Liver (tissue), 9 donors: Measurements from ENCODE around the gene DNAJC25. TPM values are rescaled to one million over a fixed set of nuclear protein-coding genes. Genes with fewer than 3 reads are reported as not detected.

ENCODE experiments used
- DNase-seq: peaks from one replicate; pipeline ENCODE4 v3.0.0-alpha.2; 2017; ENCODE audit warnings: low spot score
- H3K27ac ChIP-seq, 2 donors: one replicate each; pipeline ENCODE4 v1.7.0; 2013; ENCODE audit warnings: inconsistent platforms in 2 of 2, low read length in 2 of 2, control low read depth in 1 of 2, low read depth in 1 of 2, mild to moderate bottlenecking in 1 of 2
- H3K27me3 ChIP-seq, 4 donors: one replicate each; pipeline versions ENCODE4 v1.6.1 to v1.7.0; 2013; ENCODE audit warnings: low read length in 3 of 4, inconsistent platforms in 1 of 4, mild to moderate bottlenecking in 1 of 4, moderate library complexity in 1 of 4; ENCODE audit not compliant: control insufficient read depth in 4 of 4, insufficient read depth in 4 of 4
- H3K36me3 ChIP-seq, 4 donors: one replicate each; pipeline versions ENCODE4 v1.6.1 to v1.7.0; 2013; ENCODE audit warnings: low read length in 3 of 4, mild to moderate bottlenecking in 3 of 4, low read depth in 1 of 4, moderate library complexity in 1 of 4; ENCODE audit not compliant: control insufficient read depth in 4 of 4, insufficient read depth in 3 of 4
- H3K4me1 ChIP-seq, 4 donors: one replicate each; pipeline versions ENCODE4 v1.6.1 to v1.7.0; 2013; ENCODE audit warnings: low read length in 3 of 4, mild to moderate bottlenecking in 3 of 4, moderate library complexity in 1 of 4; ENCODE audit not compliant: control insufficient read depth in 4 of 4, insufficient read depth in 4 of 4
- H3K4me3 ChIP-seq, 3 donors: one replicate each; pipeline versions ENCODE4 v1.6.1 to v1.7.0; 2013; ENCODE audit warnings: low read length in 3 of 3, control low read depth in 1 of 3, low read depth in 1 of 3, mild to moderate bottlenecking in 1 of 3
- H3K9ac ChIP-seq, 2 donors: one replicate each; pipeline ENCODE4 v1.7.0; 2013; ENCODE audit warnings: low read length in 2 of 2, mild to moderate bottlenecking in 2 of 2, moderate library complexity in 2 of 2, control low read depth in 1 of 2, low read depth in 1 of 2
- H3K9me3 ChIP-seq, 4 donors: one replicate each; pipeline versions ENCODE4 v1.6.1 to v1.7.0; 2013; ENCODE audit warnings: low read length in 3 of 4; ENCODE audit not compliant: control insufficient read depth in 4 of 4
- EGR1 ChIP-seq, 2 donors: IDR thresholded peaks; 2 replicates each; pipeline ENCODE4 v1.6.1; 2016 to 2018; ENCODE audit warnings: antibody characterized with exemption in 2 of 2, low read depth in 2 of 2
- FOXA2 ChIP-seq: IDR thresholded peaks from 2 replicates; pipeline ENCODE4 v1.6.1; 2016; ENCODE audit warnings: antibody characterized with exemption
- GABPA ChIP-seq, 2 donors: IDR thresholded peaks in 1 of 2; conservative IDR thresholded peaks in 1 of 2; 2 replicates each; pipeline ENCODE4 v1.6.1; 2016; ENCODE audit warnings: antibody characterized with exemption in 2 of 2, mild to moderate bottlenecking in 1 of 2, moderate library complexity in 1 of 2
- HNF4A ChIP-seq, 2 donors: conservative IDR thresholded peaks; 2 replicates each; pipeline ENCODE4 v1.6.1; 2016; ENCODE audit warnings: antibody characterized with exemption in 2 of 2, mild to moderate bottlenecking in 2 of 2
- HNF4G ChIP-seq: IDR thresholded peaks from 2 replicates; pipeline ENCODE4 v1.6.1; 2016; ENCODE audit warnings: antibody characterized with exemption
- JUND ChIP-seq, 2 donors: IDR thresholded peaks; 2 replicates each; pipeline ENCODE4 v1.6.1; 2016; ENCODE audit warnings: antibody characterized with exemption in 2 of 2
- NR2F2 ChIP-seq: IDR thresholded peaks from 2 replicates; pipeline ENCODE4 v1.6.1; 2016; ENCODE audit warnings: antibody characterized with exemption
- RXRA ChIP-seq, 2 donors: IDR thresholded peaks; 2 replicates each; pipeline ENCODE4 v1.6.1; 2017 to 2018; ENCODE audit warnings: antibody characterized with exemption in 2 of 2, mild to moderate bottlenecking in 1 of 2
- SP1 ChIP-seq: IDR thresholded peaks from 2 replicates; pipeline ENCODE4 v1.6.1; 2018; ENCODE audit warnings: antibody characterized with exemption, mild to moderate bottlenecking
- TAF1 ChIP-seq: conservative IDR thresholded peaks from 2 replicates; pipeline ENCODE4 v1.6.1; 2016; ENCODE audit warnings: antibody characterized with exemption, mild to moderate bottlenecking
- YY1 ChIP-seq: IDR thresholded peaks from 2 replicates; pipeline ENCODE4 v1.6.1; 2016; ENCODE audit warnings: antibody characterized with exemption, mild to moderate bottlenecking
- WGBS: extraction: QIAGEN DNeasy Blood & Tissue Kit; methylation state at CpG from one replicate; pipeline ENCODE4 v1.1.7; 2013; 5-methylcytosine and 5-hydroxymethylcytosine counted together
- polyA plus RNA-seq, 2 donors: library from polyadenylated mRNA; stranded (reverse) in 1 of 2; unstranded in 1 of 2; fragments of 200-250 nt in 1 of 2; fragments of >200 nt in 1 of 2; fragmentation: Nextera tagmentation in 1 of 2; extraction: Ambion mirVana in 1 of 2; gene quantifications; one replicate each; pipeline versions ENCODE4 v1.2.1 to v1.2.3, GENCODE V29; 2013 to 2015
- total RNA-seq, 2 donors: library from RNA; depleted of rRNA; stranded (reverse); fragments of >200 nt; gene quantifications; one replicate each; pipeline ENCODE4 v1.2.3, GENCODE V29; 2014
- TF ChIP-seq, protein P1 (sequence below): IDR thresholded peaks from 2 replicates; pipeline ENCODE4 v1.6.1; 2016; ENCODE audit warnings: antibody characterized with exemption
- TF ChIP-seq, protein P2 (sequence below): IDR thresholded peaks from 2 replicates; pipeline ENCODE4 v1.6.1; 2016; ENCODE audit warnings: antibody characterized with exemption
- TF ChIP-seq, protein P3 (sequence below): IDR thresholded peaks from 2 replicates; pipeline ENCODE4 v1.6.1; 2016; ENCODE audit warnings: antibody characterized with exemption, mild to moderate bottlenecking
- donor health status: healthy.
- donor health status: healthy.
- donor health status: healthy.
- donor health status: healthy.
- donor health status: healthy.

DNAJC25 gene
- total and polyA plus RNA-seq, 4 donors = 9.3 to 17.8 (median 15.3) TPM

DNA sequence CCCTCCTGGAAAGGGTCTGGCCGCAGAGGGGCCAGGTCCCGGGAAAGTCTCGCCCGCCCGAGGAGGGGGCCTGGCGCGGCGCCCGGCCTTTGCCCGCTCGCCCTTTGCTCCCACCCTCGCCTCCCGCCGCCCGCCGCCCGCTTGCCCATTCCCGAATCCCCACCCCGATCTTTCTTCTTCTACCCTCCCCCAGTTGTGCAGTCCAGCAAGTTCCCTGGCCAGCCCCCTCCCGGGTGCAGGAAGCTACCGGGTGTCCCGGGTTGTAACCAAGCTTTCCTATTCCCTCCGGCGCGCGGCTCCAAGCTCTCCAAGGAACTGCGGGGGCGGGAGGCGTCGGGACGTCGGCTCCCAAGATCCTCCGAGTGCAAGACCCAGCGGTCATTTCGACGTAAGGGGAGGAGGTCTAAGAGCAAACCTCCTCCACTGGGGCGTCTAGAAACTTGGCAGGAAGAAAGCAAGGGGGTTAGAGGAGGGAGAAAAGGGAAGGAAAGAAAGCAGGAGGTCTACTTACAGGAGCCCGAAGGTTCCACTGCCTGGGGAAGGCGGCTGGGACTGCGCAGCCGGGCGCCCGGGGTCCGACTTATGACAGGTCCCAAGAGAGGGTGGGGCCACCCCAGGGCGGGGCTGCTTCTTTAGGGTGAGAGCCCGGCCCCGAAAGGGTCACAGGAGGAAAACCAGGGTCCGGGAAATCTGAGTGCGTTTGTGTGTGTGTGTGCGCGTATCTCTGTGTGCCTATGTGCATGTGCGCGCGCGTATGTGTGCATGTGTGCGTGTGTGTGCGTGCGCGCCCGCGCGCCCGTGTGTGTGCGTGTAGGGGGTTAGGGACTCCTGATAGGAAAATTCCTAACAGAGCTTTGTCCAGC lies 31.8 kb upstream of the DNAJC25 start, which contains the start of gene PTGR1 (continued):
- TF ChIP-seq HNF4G = peak; percentile 28

DNA sequence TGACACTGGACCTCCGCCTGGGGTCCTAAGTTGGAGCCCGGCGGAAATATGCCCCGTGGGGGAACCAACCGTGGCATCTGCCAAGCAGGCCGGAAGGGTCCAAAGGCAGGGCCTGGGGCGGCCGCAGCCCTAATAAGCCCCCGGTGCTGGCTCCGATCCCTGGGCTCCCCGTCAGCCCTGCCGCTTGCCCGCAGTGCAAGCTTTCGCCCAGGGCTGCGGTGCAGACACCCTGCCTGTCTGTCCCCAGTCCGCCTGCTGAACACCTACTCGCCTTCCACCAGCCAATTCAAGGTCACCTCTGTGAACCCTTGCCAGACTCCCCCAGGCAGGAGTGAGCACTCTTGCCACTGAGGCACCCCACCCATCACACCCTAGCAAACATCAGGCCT lies 31.2 kb upstream of the DNAJC25 start:
- Histone ChIP-seq H3K9me3 (no peaks in the 10 kb centered on the region), H3K27ac (peak overlapping the region; percentile 95 to 96), H3K4me1 (peaks cover 11 to 66% (median 51%) of the 10 kb centered on the region in 4 donors), H3K27me3 (no peaks in the 10 kb centered on the region), H3K4me3 (peak overlapping the region; percentile 84 to 95 (median 94)), H3K36me3 (peaks cover 0 to 16% (median 10%) of the 10 kb centered on the region in 4 donors), H3K9ac (peak overlapping the region; percentile 69 to 78)
- no peak for DNase-seq
- 15% methylated on average over 17 of the region's 17 CpGs for WGBS
- TF ChIP-seq NR2F2 (no peak), EGR1 (IDR thresholded peaks at IDR 0.05; ENCODE audit: low read depth in 2 of 2) (no peak), FOXA2 (no peak), SP1 (no peak), GABPA (IDR thresholded peaks at IDR 0.05 in 1 of 2, conservative IDR thresholded peaks at IDR 0.05 in 1 of 2) (no peak), JUND (IDR thresholded peaks at IDR 0.05) (no peak), YY1 (no peak)

DNA sequence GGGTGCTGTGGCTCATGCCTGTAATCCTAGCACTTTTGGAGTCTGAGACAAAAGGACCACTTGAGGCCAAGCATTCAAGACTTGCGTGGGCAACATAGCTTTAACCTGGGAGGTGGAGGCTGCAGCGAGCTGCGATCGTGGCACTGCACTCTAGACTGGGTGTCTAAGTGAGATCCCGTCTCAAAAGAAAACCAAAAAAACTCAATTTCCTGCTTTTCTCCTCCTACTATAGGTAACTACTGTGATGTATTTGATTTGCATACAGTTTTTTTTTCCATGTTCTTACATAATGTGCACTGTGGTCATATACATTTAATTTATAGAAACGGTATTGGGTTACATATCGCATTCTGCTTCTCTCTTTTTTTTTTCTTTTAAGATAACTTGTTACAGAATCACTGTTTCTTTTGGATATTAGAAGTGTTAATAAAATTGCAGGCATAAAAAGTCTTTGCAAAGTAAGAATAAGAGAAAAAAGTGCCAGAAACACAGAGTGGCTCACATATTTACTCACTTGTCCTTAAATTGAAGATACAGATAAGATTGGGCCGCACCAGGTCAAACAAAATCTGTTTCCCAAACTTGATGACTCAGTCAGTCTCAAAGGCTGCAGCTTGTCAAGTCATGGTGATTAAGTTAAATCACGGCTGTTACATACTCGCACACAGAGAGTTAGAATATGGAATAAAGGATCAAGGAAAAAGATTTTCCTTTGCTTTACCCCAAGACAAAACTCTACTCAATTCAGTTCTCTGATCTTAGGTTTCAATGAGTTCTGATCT lies 29.7 kb upstream of the DNAJC25 start:
- Histone ChIP-seq H3K36me3 (peaks cover 0 to 9% (median 4%) of the 10 kb centered on the region in 4 donors), H3K9ac (peak overlapping the region in 1 of 2 donors; percentile 55), H3K4me1 (peaks cover 11 to 62% (median 48%) of the 10 kb centered on the region in 4 donors), H3K27ac (peak overlapping the region; percentile 6 to 55), H3K9me3 (no peaks in the 10 kb centered on the region), H3K27me3 (no peaks in the 10 kb centered on the region), H3K4me3 (peak overlapping the region in 2 of 3 donors; percentile 3 to 18)
- TF ChIP-seq RXRA (IDR thresholded peaks at IDR 0.05) = peak; percentile 16 to 72
- TF ChIP-seq, protein P1, sequence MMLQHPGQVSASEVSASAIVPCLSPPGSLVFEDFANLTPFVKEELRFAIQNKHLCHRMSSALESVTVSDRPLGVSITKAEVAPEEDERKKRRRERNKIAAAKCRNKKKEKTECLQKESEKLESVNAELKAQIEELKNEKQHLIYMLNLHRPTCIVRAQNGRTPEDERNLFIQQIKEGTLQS = peak; percentile 35
- TF ChIP-seq TAF1 = no peak
- TF ChIP-seq, protein P2, sequence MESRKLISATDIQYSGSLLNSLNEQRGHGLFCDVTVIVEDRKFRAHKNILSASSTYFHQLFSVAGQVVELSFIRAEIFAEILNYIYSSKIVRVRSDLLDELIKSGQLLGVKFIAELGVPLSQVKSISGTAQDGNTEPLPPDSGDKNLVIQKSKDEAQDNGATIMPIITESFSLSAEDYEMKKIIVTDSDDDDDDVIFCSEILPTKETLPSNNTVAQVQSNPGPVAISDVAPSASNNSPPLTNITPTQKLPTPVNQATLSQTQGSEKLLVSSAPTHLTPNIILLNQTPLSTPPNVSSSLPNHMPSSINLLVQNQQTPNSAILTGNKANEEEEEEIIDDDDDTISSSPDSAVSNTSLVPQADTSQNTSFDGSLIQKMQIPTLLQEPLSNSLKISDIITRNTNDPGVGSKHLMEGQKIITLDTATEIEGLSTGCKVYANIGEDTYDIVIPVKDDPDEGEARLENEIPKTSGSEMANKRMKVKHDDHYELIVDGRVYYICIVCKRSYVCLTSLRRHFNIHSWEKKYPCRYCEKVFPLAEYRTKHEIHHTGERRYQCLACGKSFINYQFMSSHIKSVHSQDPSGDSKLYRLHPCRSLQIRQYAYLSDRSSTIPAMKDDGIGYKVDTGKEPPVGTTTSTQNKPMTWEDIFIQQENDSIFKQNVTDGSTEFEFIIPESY = peak; percentile 33
- peak in 1 of 2 donors; percentile 65 for TF ChIP-seq HNF4A (conservative IDR thresholded peaks at IDR 0.05)
- no peak for TF ChIP-seq EGR1 (IDR thresholded peaks at IDR 0.05; ENCODE audit: low read depth in 2 of 2)
- TF ChIP-seq, protein P3, sequence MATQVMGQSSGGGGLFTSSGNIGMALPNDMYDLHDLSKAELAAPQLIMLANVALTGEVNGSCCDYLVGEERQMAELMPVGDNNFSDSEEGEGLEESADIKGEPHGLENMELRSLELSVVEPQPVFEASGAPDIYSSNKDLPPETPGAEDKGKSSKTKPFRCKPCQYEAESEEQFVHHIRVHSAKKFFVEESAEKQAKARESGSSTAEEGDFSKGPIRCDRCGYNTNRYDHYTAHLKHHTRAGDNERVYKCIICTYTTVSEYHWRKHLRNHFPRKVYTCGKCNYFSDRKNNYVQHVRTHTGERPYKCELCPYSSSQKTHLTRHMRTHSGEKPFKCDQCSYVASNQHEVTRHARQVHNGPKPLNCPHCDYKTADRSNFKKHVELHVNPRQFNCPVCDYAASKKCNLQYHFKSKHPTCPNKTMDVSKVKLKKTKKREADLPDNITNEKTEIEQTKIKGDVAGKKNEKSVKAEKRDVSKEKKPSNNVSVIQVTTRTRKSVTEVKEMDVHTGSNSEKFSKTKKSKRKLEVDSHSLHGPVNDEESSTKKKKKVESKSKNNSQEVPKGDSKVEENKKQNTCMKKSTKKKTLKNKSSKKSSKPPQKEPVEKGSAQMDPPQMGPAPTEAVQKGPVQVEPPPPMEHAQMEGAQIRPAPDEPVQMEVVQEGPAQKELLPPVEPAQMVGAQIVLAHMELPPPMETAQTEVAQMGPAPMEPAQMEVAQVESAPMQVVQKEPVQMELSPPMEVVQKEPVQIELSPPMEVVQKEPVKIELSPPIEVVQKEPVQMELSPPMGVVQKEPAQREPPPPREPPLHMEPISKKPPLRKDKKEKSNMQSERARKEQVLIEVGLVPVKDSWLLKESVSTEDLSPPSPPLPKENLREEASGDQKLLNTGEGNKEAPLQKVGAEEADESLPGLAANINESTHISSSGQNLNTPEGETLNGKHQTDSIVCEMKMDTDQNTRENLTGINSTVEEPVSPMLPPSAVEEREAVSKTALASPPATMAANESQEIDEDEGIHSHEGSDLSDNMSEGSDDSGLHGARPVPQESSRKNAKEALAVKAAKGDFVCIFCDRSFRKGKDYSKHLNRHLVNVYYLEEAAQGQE = peak; percentile 22
- peak; percentile 28 to 92 for TF ChIP-seq JUND (IDR thresholded peaks at IDR 0.05)
- no peak for DNase-seq
- WGBS = 47% methylated on average over 10 of the region's 10 CpGs
